Pancreas (tissue), 10 donors: Measurements from ENCODE around the gene NUFIP1. TPM values are rescaled to one million over a fixed set of nuclear protein-coding genes. Genes with fewer than 3 reads are reported as not detected.

Experiments
- ATAC-seq, 4 donors: fragments of 200-7000 bp; cut with Tn5 transposase; one replicate each; pipeline versions ENCODE4 v1.8.0 to v1.9.1; 2020; ENCODE audit warnings: mild to moderate bottlenecking in 4 of 4, moderate library complexity in 4 of 4
- DNase-seq, 6 donors: peaks; one replicate each; pipeline ENCODE4 v3.0.0-alpha.2; 2020
- FAIRE-seq: peaks from 2 replicates; lab custom pipeline; 2012; peaks lifted over from hg19 to GRCh38; lab: Jason Lieb, UNC
- H3K27ac ChIP-seq, 4 donors: fragments of 200-600 bp; sonication (generic); 1 replicate in 3 of 4; 2 replicates in 1 of 4; pipeline versions ENCODE4 v1.5.0 to v1.8.0; 2020
- H3K27me3 ChIP-seq, 4 donors: fragments of 200-600 bp; one replicate each; pipeline ENCODE4 v1.8.0; 2021
- H3K36me3 ChIP-seq, 3 donors: fragments of 200-600 bp; sonication (generic) in 1 of 3; one replicate each; pipeline versions ENCODE4 v1.5.0 to v1.8.0; 2020 to 2021
- H3K4me1 ChIP-seq, 3 donors: fragments of 200-600 bp; one replicate each; pipeline ENCODE4 v1.8.0; 2021
- H3K4me3 ChIP-seq, 4 donors: fragments of 200-600 bp; sonication (generic) in 2 of 4; one replicate each; pipeline versions ENCODE4 v1.5.0 to v1.8.0; 2020 to 2021
- H3K9me3 ChIP-seq, 4 donors: fragments of 200-600 bp; one replicate each; pipeline ENCODE4 v1.8.0; 2021
- WGBS, 2 donors: extraction: QIAGEN DNeasy Blood & Tissue Kit; methylation state at CpG; one replicate each; pipeline ENCODE4 v1.1.7; 2013; 5-methylcytosine and 5-hydroxymethylcytosine counted together
- intact Hi-C, 3 donors: fragments of 100-400 bp; cut with DNase I; formaldehyde crosslinking; loops; one replicate each; pipeline versions ENCODE4 v1.11.1 to v1.14.2; 2022
- polyA plus RNA-seq, 2 donors: library from polyadenylated mRNA; stranded (reverse); fragments of 200-250 nt; gene quantifications; one replicate each; pipeline ENCODE4 v1.2.3, GENCODE V29; 2013
- total RNA-seq, 6 donors: library from RNA; stranded (reverse); fragmentation: NEBNext Ultra II Directional in 4 of 6; extraction: Animal tissue kit (Norgen Biotek cat#: 25700) in 4 of 6; gene quantifications; one replicate each; pipeline versions ENCODE4 v1.2.1 to v1.2.4, GENCODE V29; 2021 to 2023
- TF ChIP-seq, protein P1 (sequence below), 4 donors: fragments of 200-600 bp; sonication (generic) in 3 of 4; IDR thresholded peaks; one replicate each; pipeline versions ENCODE4 v1.5.0 to v1.8.0; 2021; ENCODE audit warnings: antibody characterized with exemption in 4 of 4
- donor health status: healthy with polysubstance abuse.
- donor health status: DM: no; HTN: no; CAD: no; lungs with moderate emphysema.
- donor health status: DM: no; HTN: no; CAD: no.
- donor health status: control.
- donor health status: control.
- donor health status: Bipolar disorder and iron deficiency.
- donor health status: DM: yes; HTN: yes; CAD: no.
- donor health status: DM: no; HTN: no; CAD: no.
- donor health status: DM: no; HTN: no; CAD: no.
- donor health status: DM: yes; HTN: yes; CAD: no.

The NUFIP1 gene
- total RNA-seq: 1 to 10 TPM; 1.1 to 3.0 (median 2.0) TPM
- polyA plus RNA-seq: 1 to 10 TPM; 1.3 to 2.4 TPM

DNA sequence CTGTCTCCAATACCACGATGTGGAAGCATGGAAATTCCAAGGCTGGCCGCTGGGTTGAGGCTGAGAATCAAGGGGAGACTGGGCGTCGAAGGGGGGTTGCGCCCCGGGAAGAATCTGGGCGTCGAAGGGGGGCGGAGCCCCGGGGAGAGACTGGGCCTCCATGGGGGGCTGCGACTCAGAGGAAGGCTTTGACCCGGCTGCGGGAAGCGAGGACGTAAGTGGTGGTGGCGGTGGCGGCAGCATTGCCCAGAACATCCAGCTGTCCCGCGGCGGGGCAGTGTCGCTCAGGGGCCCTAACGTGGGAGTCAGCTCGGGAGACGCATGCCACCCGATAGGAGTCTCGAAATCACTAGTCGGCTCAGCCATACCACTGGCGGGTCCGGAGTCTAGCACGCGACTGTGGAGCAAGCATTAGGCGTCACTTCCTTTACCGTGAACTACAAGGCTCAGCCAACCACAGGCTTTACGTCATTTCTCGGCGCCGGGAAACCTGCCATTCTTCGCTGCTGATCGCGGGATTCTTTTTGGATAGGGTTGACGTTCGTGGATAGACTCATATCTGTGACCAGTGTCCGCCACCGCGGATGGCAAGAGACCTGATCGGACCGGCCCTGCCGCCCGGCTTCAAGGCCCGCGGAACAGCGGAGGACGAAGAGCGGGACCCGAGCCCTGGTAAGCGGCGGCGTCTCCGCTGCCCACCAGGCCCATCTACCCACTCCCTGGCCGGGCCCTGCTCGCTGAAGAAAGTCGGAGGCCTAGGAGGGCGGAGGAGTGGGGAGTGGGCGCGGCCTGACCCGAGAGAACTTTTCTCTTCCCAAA lies at the start of gene NUFIP1, which contains the start of gene GPALPP1:
NUFIP1 (minus strand) TSS at position 401 of the 819 bp plus-strand sequence; CDS start at position 366, 35 bp downstream.
GPALPP1 (plus strand) TSS at position 468 of the 819 bp plus-strand sequence; CDS start at position 585, 117 bp downstream.
- 0% methylated on average over 59 to 66 of the region's 66 CpGs for WGBS, 2 donors
- H3K4me1 ChIP-seq: peaks cover 7 to 22% (median 8%) of the 10 kb centered on the region in 3 donors

DNA sequence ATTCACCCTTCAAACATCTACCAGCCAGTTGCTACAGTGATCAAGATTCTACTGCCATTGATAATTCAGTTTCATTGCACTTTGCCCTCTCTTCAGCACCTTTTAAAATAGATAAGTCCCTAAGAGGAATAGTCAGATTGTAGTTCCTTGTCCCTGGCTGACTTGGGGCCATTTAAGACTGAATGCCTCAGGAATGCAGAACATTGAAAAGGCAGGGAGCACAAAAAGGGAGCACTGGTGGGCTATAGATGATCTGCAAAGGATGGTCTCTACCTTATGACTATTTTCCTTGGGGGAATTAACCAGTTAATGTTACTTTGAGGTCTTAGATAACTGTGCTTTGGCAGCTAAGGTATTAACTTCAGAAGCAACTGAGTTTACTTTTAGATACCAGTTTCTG lies 46.9 kb upstream of the NUFIP1 start:
- Histone ChIP-seq H3K36me3 (no peaks in the 10 kb centered on the region), H3K4me3 (no peak overlapping the region), H3K27ac (no peak overlapping the region), H3K4me1 (no peaks in the 10 kb centered on the region), H3K9me3 (no peaks in the 10 kb centered on the region), H3K27me3 (no peaks in the 10 kb centered on the region)
- ATAC-seq: no peak
- intact Hi-C loops: no loop called here
- DNase-seq: no peak
- no peak for FAIRE-seq
- TF ChIP-seq, protein P1, sequence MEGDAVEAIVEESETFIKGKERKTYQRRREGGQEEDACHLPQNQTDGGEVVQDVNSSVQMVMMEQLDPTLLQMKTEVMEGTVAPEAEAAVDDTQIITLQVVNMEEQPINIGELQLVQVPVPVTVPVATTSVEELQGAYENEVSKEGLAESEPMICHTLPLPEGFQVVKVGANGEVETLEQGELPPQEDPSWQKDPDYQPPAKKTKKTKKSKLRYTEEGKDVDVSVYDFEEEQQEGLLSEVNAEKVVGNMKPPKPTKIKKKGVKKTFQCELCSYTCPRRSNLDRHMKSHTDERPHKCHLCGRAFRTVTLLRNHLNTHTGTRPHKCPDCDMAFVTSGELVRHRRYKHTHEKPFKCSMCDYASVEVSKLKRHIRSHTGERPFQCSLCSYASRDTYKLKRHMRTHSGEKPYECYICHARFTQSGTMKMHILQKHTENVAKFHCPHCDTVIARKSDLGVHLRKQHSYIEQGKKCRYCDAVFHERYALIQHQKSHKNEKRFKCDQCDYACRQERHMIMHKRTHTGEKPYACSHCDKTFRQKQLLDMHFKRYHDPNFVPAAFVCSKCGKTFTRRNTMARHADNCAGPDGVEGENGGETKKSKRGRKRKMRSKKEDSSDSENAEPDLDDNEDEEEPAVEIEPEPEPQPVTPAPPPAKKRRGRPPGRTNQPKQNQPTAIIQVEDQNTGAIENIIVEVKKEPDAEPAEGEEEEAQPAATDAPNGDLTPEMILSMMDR (IDR thresholded peaks at IDR 0.05): no peak

More for the DNA sequence above, at the start of gene NUFIP1, which contains the start of gene GPALPP1:
- H3K36me3 ChIP-seq: no peaks in the 10 kb centered on the region
- FAIRE-seq: no peak
- no peaks in the 10 kb centered on the region for H3K9me3 ChIP-seq
- peak; percentile 98 to 100 (median 99) for ATAC-seq
- DNase-seq: peak; percentile 85 to 94 (median 90)
- intact Hi-C loops: no loop called here
- H3K4me3 ChIP-seq: peak within 1 kb of the TSS; percentile 85 to 98 (median 96)
- TF ChIP-seq, protein P1 (IDR thresholded peaks at IDR 0.05): no peak
- H3K27me3 ChIP-seq: no peaks in the 10 kb centered on the region
- peak within 1 kb of the TSS; percentile 56 to 80 (median 72) for H3K27ac ChIP-seq

DNA sequence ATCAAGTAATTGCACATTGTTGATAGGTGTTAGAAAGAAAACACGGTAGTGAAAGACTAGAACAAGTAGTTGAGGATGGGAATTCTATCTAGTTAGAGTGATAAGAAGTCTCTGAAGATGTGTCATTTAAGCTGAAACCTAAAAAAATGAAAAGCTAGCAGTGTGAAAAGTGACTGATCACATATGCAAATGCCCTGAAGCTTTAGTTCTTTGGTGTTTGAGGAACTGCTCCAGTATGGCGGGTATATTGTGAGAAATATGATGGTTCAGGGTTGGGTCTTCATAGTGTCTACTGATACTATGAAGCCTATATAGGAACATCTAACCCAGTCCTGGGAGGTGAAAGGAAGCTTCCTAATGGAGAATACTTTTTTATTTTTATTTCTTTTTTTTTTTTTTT lies 45.1 kb upstream of the NUFIP1 start:
- Histone ChIP-seq H3K4me1 (no peaks in the 10 kb centered on the region), H3K27ac (no peak overlapping the region), H3K4me3 (no peak overlapping the region), H3K9me3 (no peaks in the 10 kb centered on the region), H3K36me3 (no peaks in the 10 kb centered on the region), H3K27me3 (no peaks in the 10 kb centered on the region)
- no peak for FAIRE-seq
- intact Hi-C loops: no loop called here
- ATAC-seq: no peak
- TF ChIP-seq, protein P1 (IDR thresholded peaks at IDR 0.05): no peak
- no peak for DNase-seq
- WGBS, 2 donors: 94 to 99% methylated on average over 2 of the region's 2 CpGs

DNA sequence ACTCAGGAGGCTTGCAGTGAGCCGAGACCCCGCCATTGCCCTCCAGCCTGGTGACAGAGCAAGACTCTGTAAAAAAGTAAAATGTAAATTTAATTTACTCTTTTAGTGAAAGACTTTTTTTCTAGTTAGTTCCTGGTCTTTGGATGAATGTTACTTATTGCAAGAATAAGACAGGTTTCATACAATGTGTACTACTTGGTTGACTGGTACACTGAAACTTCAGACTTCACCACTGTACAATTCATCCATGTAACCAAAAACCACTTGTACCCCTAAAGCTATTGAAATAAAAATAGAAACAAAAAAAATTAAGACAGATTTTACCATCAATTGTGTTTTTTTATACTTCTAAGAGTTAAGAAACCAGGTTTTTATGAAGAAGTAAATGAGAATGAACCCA lies 35.6 kb upstream of the NUFIP1 start:
- DNase-seq (no peak), FAIRE-seq (no peak)
- 96 to 97% methylated on average over 2 of the region's 2 CpGs for WGBS, 2 donors

More for the DNA sequence above, 35.6 kb upstream of the NUFIP1 start:
- H3K36me3 ChIP-seq: peaks cover 0 to 21% (median 5%) of the 10 kb centered on the region in 3 donors
- H3K4me1 ChIP-seq: no peaks in the 10 kb centered on the region
- TF ChIP-seq, protein P1 (IDR thresholded peaks at IDR 0.05): no peak
- no peak for ATAC-seq
- no peak overlapping the region for H3K27ac ChIP-seq
- intact Hi-C loops: no loop called here
- H3K9me3 ChIP-seq: no peaks in the 10 kb centered on the region
- no peaks in the 10 kb centered on the region for H3K27me3 ChIP-seq
- H3K4me3 ChIP-seq: no peak overlapping the region
